Gastrocnemius medialis (tissue), 4 donors: Measurements from ENCODE around the gene ROBO1. TPM values are rescaled to one million over a fixed set of nuclear protein-coding genes. Genes with fewer than 3 reads are reported as not detected.

Source experiments
- ATAC-seq, 2 donors: fragments of 150-250 bp; one replicate each; pipeline ENCODE4 v1.9.1; 2016
- DNase-seq, 2 donors: peaks; one replicate each; pipeline ENCODE4 v3.0.0-alpha.2; 2019
- H3K27ac ChIP-seq, 4 donors: fragments of 200-600 bp; sonication (generic); 1 replicate in 1 of 4; 2 replicates in 3 of 4; pipeline ENCODE4 v1.5.1; 2016 to 2018; ENCODE audit warnings: mild to moderate bottlenecking in 2 of 4, moderate library complexity in 1 of 4
- H3K27me3 ChIP-seq, 3 donors: fragments of 200-600 bp; sonication (generic) in 2 of 3; 1 replicate in 1 of 3; 2 replicates in 2 of 3; pipeline versions ENCODE4 v1.5.1 to v1.6.0; 2016 to 2019; ENCODE audit warnings: mild to moderate bottlenecking in 1 of 3, moderate library complexity in 1 of 3
- H3K36me3 ChIP-seq, 2 donors: fragments of 200-600 bp; sonication (generic) in 1 of 2; one replicate each; pipeline ENCODE4 v1.5.1; 2017 to 2018
- H3K4me1 ChIP-seq, 2 donors: fragments of 200-600 bp; sonication (generic) in 1 of 2; one replicate each; pipeline ENCODE4 v1.5.1; 2016 to 2017; ENCODE audit warnings: mild to moderate bottlenecking in 2 of 2
- H3K4me3 ChIP-seq, 4 donors: fragments of 200-600 bp; sonication (generic) in 3 of 4; 1 replicate in 1 of 4; 2 replicates in 3 of 4; pipeline ENCODE4 v1.5.1; 2016 to 2019; ENCODE audit warnings: mild to moderate bottlenecking in 2 of 4
- H3K9me3 ChIP-seq, 3 donors: fragments of 200-600 bp; sonication (generic) in 2 of 3; 1 replicate in 1 of 3; 2 replicates in 2 of 3; pipeline ENCODE4 v1.5.1; 2016 to 2019
- POLR2A ChIP-seq, 2 donors: fragments of 450-650 bp; IDR thresholded peaks; one replicate each; pipeline ENCODE4 v1.6.1; 2017; ENCODE audit warnings: antibody characterized with exemption in 2 of 2, mild to moderate bottlenecking in 2 of 2, moderate library complexity in 2 of 2
- in situ Hi-C, 4 donors: fragments of 200-750 bp; cut with MboI; loops; one replicate each; pipeline versions ENCODE4 v1.15.0 to v1.8.0; 2017; ENCODE audit warnings: low sequenced_read_pairs in 4 of 4
- intact Hi-C: fragments of 100-400 bp; cut with DNase I; formaldehyde crosslinking; loops from one replicate; pipeline ENCODE4 v1.15.1; 2023; ENCODE audit warnings: low total_unique reads
- total RNA-seq, 4 donors: library from RNA; depleted of rRNA; stranded (reverse); fragments of >200 nt; gene quantifications; one replicate each; pipeline versions ENCODE4 v1.1.0 to v1.2.3, GENCODE V29; 2016
- TF ChIP-seq, protein P1 (sequence below), 5 experiments: fragments of 450-650 bp in 3 of 5; fragments of 200-600 bp in 2 of 5; sonication (generic) in 2 of 5; IDR thresholded peaks in 4 of 5; conservative IDR thresholded peaks in 1 of 5; 1 replicate in 4 of 5; 2 replicates in 1 of 5; pipeline ENCODE4 v1.5.1; 2016 to 2019; ENCODE audit warnings: antibody characterized with exemption in 5 of 5, mild to moderate bottlenecking in 3 of 5, moderate library complexity in 3 of 5

Gene ROBO1
- total RNA-seq, 4 donors from 2014 or later, result 4.2 to 16.0 (median 9.5) TPM

DNA sequence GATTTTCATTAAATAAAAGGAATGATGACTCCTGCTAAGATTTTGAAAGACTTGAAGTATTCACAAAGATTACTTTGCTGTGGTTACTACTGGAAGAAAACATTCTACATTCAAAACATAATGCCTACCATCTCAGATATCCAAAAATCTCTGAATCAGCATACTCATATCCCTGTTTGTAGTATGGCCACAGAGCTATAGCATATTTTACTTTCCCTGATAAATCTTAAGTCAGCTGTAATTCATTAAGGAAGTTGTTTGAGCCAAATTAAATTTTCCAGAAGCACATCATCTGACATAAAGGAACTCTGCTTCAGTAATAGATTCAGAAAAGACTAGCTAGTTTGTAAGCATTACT lies 942.0 kb downstream of the ROBO1 start:
- H3K27ac ChIP-seq, result no peak overlapping the region
- H3K9me3 ChIP-seq, result no peaks in the 10 kb centered on the region
- H3K27me3 ChIP-seq, result no peaks in the 10 kb centered on the region
- no peaks in the 10 kb centered on the region for H3K36me3 ChIP-seq
- DNase-seq, result no peak
- intact Hi-C loops, result no loop called here
- no peak for ATAC-seq
- H3K4me1 ChIP-seq, result peaks cover 0 to under 1% of the 10 kb centered on the region in 2 donors
- TF ChIP-seq POLR2A (IDR thresholded peaks at IDR 0.05), result no peak
- TF ChIP-seq, protein P1, sequence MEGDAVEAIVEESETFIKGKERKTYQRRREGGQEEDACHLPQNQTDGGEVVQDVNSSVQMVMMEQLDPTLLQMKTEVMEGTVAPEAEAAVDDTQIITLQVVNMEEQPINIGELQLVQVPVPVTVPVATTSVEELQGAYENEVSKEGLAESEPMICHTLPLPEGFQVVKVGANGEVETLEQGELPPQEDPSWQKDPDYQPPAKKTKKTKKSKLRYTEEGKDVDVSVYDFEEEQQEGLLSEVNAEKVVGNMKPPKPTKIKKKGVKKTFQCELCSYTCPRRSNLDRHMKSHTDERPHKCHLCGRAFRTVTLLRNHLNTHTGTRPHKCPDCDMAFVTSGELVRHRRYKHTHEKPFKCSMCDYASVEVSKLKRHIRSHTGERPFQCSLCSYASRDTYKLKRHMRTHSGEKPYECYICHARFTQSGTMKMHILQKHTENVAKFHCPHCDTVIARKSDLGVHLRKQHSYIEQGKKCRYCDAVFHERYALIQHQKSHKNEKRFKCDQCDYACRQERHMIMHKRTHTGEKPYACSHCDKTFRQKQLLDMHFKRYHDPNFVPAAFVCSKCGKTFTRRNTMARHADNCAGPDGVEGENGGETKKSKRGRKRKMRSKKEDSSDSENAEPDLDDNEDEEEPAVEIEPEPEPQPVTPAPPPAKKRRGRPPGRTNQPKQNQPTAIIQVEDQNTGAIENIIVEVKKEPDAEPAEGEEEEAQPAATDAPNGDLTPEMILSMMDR (IDR thresholded peaks at IDR 0.05 in 4 of 5, conservative IDR thresholded peaks at IDR 0.05 in 1 of 5), result no peak
- no peak overlapping the region for H3K4me3 ChIP-seq
- in situ Hi-C loops, result no loop called here

DNA sequence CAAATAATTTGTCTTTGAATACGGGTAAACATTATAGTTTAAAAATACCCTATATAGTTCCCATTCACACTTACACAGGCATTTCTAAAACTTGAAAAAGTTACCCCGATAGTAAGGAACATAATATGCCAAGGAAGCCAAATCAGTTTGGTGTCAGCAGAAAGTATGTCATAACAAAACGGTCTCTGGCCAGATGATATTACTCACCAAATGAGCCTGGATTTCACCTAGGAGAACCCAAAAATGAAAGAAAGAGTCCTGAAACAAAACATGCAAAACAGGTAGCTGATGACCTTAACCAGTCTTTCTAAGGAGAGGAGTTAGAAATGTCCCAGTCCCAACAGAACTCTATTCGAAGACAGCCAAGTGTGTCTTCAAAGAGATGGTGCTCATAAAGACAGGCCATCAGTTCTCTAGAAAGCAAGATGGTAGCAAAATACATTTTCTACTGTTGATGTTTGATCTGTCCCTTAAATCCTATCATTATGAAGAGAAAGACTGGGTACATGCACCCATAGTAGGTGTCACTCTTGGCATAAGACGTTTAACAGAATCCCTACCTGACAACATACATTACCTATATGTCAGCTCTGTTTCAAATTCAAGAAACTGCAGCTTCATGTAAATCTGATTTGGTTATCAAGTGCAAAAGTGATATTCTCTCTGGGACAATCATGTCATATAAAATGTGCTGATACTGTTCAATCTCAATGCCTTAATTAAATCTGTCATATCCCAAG lies 942.5 kb downstream of the ROBO1 start:
- ATAC-seq, result no peak
- TF ChIP-seq, protein P1 (IDR thresholded peaks at IDR 0.05 in 4 of 5, conservative IDR thresholded peaks at IDR 0.05 in 1 of 5), result no peak
- no peak for TF ChIP-seq POLR2A (IDR thresholded peaks at IDR 0.05)
- Histone ChIP-seq H3K4me3 (no peak overlapping the region), H3K27me3 (no peaks in the 10 kb centered on the region), H3K36me3 (no peaks in the 10 kb centered on the region), H3K27ac (no peak overlapping the region), H3K4me1 (peaks cover 0 to 4% of the 10 kb centered on the region in 2 donors), H3K9me3 (no peaks in the 10 kb centered on the region)
- intact Hi-C loops, result no loop called here
- DNase-seq, result no peak
- in situ Hi-C loops, result no loop called here

GRCh38 chr3:78823859-78824258 lies 943.9 kb downstream of the ROBO1 start:
- peaks cover 0 to 4% of the 10 kb centered on the region in 2 donors for H3K4me1 ChIP-seq
- no peaks in the 10 kb centered on the region for H3K27me3 ChIP-seq
- H3K27ac ChIP-seq, result no peak overlapping the region
- no peak overlapping the region for H3K4me3 ChIP-seq
- no peak for ATAC-seq
- intact Hi-C loops (no loop called here), in situ Hi-C loops (no loop called here)
- TF ChIP-seq POLR2A (IDR thresholded peaks at IDR 0.05), result no peak
- TF ChIP-seq, protein P1 (IDR thresholded peaks at IDR 0.05 in 4 of 5, conservative IDR thresholded peaks at IDR 0.05 in 1 of 5), result no peak
- no peaks in the 10 kb centered on the region for H3K36me3 ChIP-seq
- H3K9me3 ChIP-seq, result no peaks in the 10 kb centered on the region
- DNase-seq, result no peak

GRCh38 chr3:78823434-78823833 lies 944.4 kb downstream of the ROBO1 start:
- TF ChIP-seq POLR2A (IDR thresholded peaks at IDR 0.05), result no peak
- TF ChIP-seq, protein P1 (IDR thresholded peaks at IDR 0.05 in 4 of 5, conservative IDR thresholded peaks at IDR 0.05 in 1 of 5), result no peak
- no peak overlapping the region for H3K4me3 ChIP-seq
- DNase-seq, result no peak
- peaks cover 0 to 4% of the 10 kb centered on the region in 2 donors for H3K4me1 ChIP-seq
- in situ Hi-C loops, result no loop called here
- no peaks in the 10 kb centered on the region for H3K27me3 ChIP-seq
- intact Hi-C loops, result no loop called here
- ATAC-seq, result no peak
- no peak overlapping the region for H3K27ac ChIP-seq
- no peaks in the 10 kb centered on the region for H3K36me3 ChIP-seq
- H3K9me3 ChIP-seq, result no peaks in the 10 kb centered on the region

DNA sequence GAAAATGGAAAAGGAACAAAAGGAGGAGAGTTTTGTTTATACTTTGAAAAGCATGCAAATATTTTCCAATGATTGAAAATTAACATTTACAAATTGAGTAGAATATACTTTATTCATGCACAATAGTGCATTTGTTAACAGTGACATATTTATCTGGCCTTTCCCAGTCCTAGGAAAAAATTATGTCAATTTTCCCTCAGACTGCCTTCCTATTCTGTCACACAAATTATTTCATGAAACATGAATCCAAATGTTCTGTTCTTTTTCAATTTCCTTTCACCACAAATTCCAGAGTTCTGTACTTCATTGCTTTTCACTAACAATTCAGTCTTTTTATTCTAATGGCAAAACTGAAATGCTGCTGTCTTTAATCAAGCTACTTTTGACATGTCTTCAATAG lies 945.1 kb downstream of the ROBO1 start:
- ATAC-seq (no peak), DNase-seq (no peak)
- no peaks in the 10 kb centered on the region for H3K9me3 ChIP-seq
- no peak overlapping the region for H3K27ac ChIP-seq
- no peaks in the 10 kb centered on the region for H3K27me3 ChIP-seq
- in situ Hi-C loops, result no loop called here
- no peak overlapping the region for H3K4me3 ChIP-seq
- TF ChIP-seq, protein P1 (IDR thresholded peaks at IDR 0.05 in 4 of 5, conservative IDR thresholded peaks at IDR 0.05 in 1 of 5), result no peak
- no peak for TF ChIP-seq POLR2A (IDR thresholded peaks at IDR 0.05)
- no peaks in the 10 kb centered on the region for H3K36me3 ChIP-seq
- peaks cover 0 to 4% of the 10 kb centered on the region in 2 donors for H3K4me1 ChIP-seq
- intact Hi-C loops, result no loop called here
